ENCODE measurements around the gene CAMTA1. TPM values are rescaled to one million over a fixed set of nuclear protein-coding genes. Genes with fewer than 3 reads are reported as not detected.

The CAMTA1 gene
- total and polyA plus RNA-seq, 4 donors: 18.0 to 93.5 (median 35.8) TPM

- H3K9me3 ChIP-seq (ENCODE audit: control insufficient read depth in 4 of 4, low read length in 3 of 4): no peaks in the 10 kb centered on the region
- no peak overlapping the region for H3K4me3 ChIP-seq (ENCODE audit: low read depth in 1 of 3, low read length in 3 of 3)
- H3K27ac ChIP-seq (ENCODE audit: low read depth in 1 of 2, low read length in 2 of 2): no peak overlapping the region
- H3K4me1 ChIP-seq (ENCODE audit: control insufficient read depth in 4 of 4, insufficient read depth in 4 of 4, low read length in 3 of 4): no peaks in the 10 kb centered on the region
- DNase-seq (ENCODE audit: low spot score): no peak
- no peak for TF ChIP-seq REST (IDR thresholded peaks at IDR 0.05)
- no peak for TF ChIP-seq JUND (IDR thresholded peaks at IDR 0.05)
- TF ChIP-seq CTCF (IDR thresholded peaks at IDR 0.05; ENCODE audit: low read depth, low read length, missing input control): no peak
- TF ChIP-seq NR2F2 (IDR thresholded peaks at IDR 0.05): no peak
- TF ChIP-seq ZBTB33 (IDR thresholded peaks at IDR 0.05): no peak
- no peak for TF ChIP-seq EGR1 (IDR thresholded peaks at IDR 0.05; ENCODE audit: low read depth in 2 of 2)
- TF ChIP-seq ATF3 (IDR thresholded peaks at IDR 0.05): no peak
- no peak for TF ChIP-seq HNF4G (IDR thresholded peaks at IDR 0.05)
- TF ChIP-seq MAX (IDR thresholded peaks at IDR 0.05): no peak
- TF ChIP-seq FOXA1 (IDR thresholded peaks at IDR 0.05): no peak
- 92% methylated on average over 5 of the region's 5 CpGs for WGBS
- no peaks in the 10 kb centered on the region for H3K27me3 ChIP-seq (ENCODE audit: control insufficient read depth in 4 of 4, insufficient read depth in 4 of 4, low read length in 3 of 4)
- no peaks in the 10 kb centered on the region for H3K36me3 ChIP-seq (ENCODE audit: control insufficient read depth in 4 of 4, insufficient read depth in 3 of 4, low read depth in 1 of 4, low read length in 3 of 4)
- no peak overlapping the region for H3K9ac ChIP-seq (ENCODE audit: low read depth in 1 of 2, low read length in 2 of 2)
Measured at GRCh38 chr1:6941786-6942185, 156.5 kb downstream of the CAMTA1 start.

GRCh38 chr1:6942990-6943389 lies 157.7 kb downstream of the CAMTA1 start:
- Histone ChIP-seq H3K9me3 (ENCODE audit: control insufficient read depth in 4 of 4, low read length in 3 of 4) (no peaks in the 10 kb centered on the region), H3K4me1 (ENCODE audit: control insufficient read depth in 4 of 4, insufficient read depth in 4 of 4, low read length in 3 of 4) (no peaks in the 10 kb centered on the region), H3K27ac (ENCODE audit: low read depth in 1 of 2, low read length in 2 of 2) (no peak overlapping the region), H3K4me3 (ENCODE audit: low read depth in 1 of 3, low read length in 3 of 3) (no peak overlapping the region), H3K9ac (ENCODE audit: low read depth in 1 of 2, low read length in 2 of 2) (no peak overlapping the region), H3K36me3 (ENCODE audit: control insufficient read depth in 4 of 4, insufficient read depth in 3 of 4, low read depth in 1 of 4, low read length in 3 of 4) (no peaks in the 10 kb centered on the region), H3K27me3 (ENCODE audit: control insufficient read depth in 4 of 4, insufficient read depth in 4 of 4, low read length in 3 of 4) (no peaks in the 10 kb centered on the region)
- 84% methylated on average over 9 of the region's 9 CpGs for WGBS
- DNase-seq (ENCODE audit: low spot score): no peak
- TF ChIP-seq HNF4G (IDR thresholded peaks at IDR 0.05) (no peak), MAX (IDR thresholded peaks at IDR 0.05) (no peak), CTCF (IDR thresholded peaks at IDR 0.05; ENCODE audit: low read depth, low read length, missing input control) (no peak), YY1 (IDR thresholded peaks at IDR 0.05) (no peak), FOXA2 (IDR thresholded peaks at IDR 0.05) (no peak), HNF4A (conservative IDR thresholded peaks at IDR 0.05) (no peak), FOXA1 (IDR thresholded peaks at IDR 0.05) (no peak), EGR1 (IDR thresholded peaks at IDR 0.05; ENCODE audit: low read depth in 2 of 2) (no peak), JUND (IDR thresholded peaks at IDR 0.05) (no peak), TAF1 (conservative IDR thresholded peaks at IDR 0.05) (no peak), SP1 (IDR thresholded peaks at IDR 0.05) (no peak), NR2F2 (IDR thresholded peaks at IDR 0.05) (no peak)

All from liver (tissue), 9 donors.